Tibial artery (tissue), 4 donors: ENCODE data around the gene TMPRSS9.

Experiments
- DNase-seq, 2 donors: peaks; one replicate each; pipeline ENCODE4 v3.0.0-alpha.2; 2019
- H3K27ac ChIP-seq, 2 donors: fragments of 200-600 bp; sonication (generic) in 1 of 2; 1 replicate in 1 of 2; 2 replicates in 1 of 2; pipeline ENCODE4 v1.5.1; 2018 to 2019; ENCODE audit warnings: mild to moderate bottlenecking in 1 of 2
- H3K27me3 ChIP-seq, 2 donors: fragments of 200-600 bp; sonication (generic) in 1 of 2; one replicate each; pipeline versions ENCODE4 v1.5.1 to v1.6.0; 2016 to 2019
- H3K36me3 ChIP-seq, 3 donors: fragments of 200-600 bp; sonication (generic) in 2 of 3; one replicate each; pipeline ENCODE4 v1.5.1; 2016 to 2019; ENCODE audit warnings: mild to moderate bottlenecking in 2 of 3
- H3K4me1 ChIP-seq, 4 donors: fragments of 200-600 bp; sonication (generic) in 2 of 4; 1 replicate in 3 of 4; 2 replicates in 1 of 4; pipeline ENCODE4 v1.5.1; 2016 to 2019
- H3K4me3 ChIP-seq, 2 donors: fragments of 200-600 bp; sonication (generic) in 1 of 2; 1 replicate in 1 of 2; 2 replicates in 1 of 2; pipeline ENCODE4 v1.5.1; 2018 to 2019; ENCODE audit warnings: mild to moderate bottlenecking in 2 of 2
- H3K9me3 ChIP-seq, 3 donors: fragments of 200-600 bp; sonication (generic) in 1 of 3; one replicate each; pipeline ENCODE4 v1.5.1; 2016 to 2019
- intact Hi-C: fragments of 100-400 bp; cut with DNase I; formaldehyde crosslinking; loops from one replicate; pipeline ENCODE4 v1.15.0; 2023; ENCODE audit warnings: low total_unique reads
- TF ChIP-seq, protein P1 (sequence below), 2 experiments: fragments of 200-600 bp in 1 of 2; fragments of 450-650 bp in 1 of 2; IDR thresholded peaks; one replicate each; pipeline ENCODE4 v1.5.1; 2017 to 2019; ENCODE audit warnings: antibody characterized with exemption in 2 of 2, mild to moderate bottlenecking in 1 of 2, moderate library complexity in 1 of 2

Gene TMPRSS9

DNA sequence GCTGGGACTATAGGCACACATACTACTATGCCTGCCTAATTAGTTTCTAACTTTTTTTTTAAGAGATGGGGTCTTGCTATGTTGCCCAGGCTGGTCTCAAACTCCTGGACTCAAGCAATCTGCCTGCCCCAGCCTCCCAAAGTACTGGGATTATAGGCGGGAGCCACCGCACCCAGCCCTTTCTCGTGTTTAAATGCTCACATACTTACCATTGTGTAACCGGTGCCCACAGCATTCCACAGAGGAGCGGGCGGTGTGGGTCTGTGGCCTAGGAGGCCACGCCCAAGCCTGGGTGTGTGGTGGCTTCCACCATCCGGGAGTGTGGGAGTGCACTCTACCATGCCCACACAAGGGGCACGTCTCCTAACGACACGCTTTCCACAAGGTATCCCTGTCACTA is 89.0 kb downstream of the TMPRSS9 start:
- no peaks in the 10 kb centered on the region for H3K9me3 ChIP-seq
- intact Hi-C loops, result no loop called here
- H3K4me1 ChIP-seq, result no peaks in the 10 kb centered on the region
- peaks cover 0 to 16% (median 7%) of the 10 kb centered on the region in 3 donors for H3K36me3 ChIP-seq
- no peak for DNase-seq
- no peak overlapping the region for H3K4me3 ChIP-seq
- H3K27me3 ChIP-seq, result no peaks in the 10 kb centered on the region
- no peak overlapping the region for H3K27ac ChIP-seq
- TF ChIP-seq, protein P1, sequence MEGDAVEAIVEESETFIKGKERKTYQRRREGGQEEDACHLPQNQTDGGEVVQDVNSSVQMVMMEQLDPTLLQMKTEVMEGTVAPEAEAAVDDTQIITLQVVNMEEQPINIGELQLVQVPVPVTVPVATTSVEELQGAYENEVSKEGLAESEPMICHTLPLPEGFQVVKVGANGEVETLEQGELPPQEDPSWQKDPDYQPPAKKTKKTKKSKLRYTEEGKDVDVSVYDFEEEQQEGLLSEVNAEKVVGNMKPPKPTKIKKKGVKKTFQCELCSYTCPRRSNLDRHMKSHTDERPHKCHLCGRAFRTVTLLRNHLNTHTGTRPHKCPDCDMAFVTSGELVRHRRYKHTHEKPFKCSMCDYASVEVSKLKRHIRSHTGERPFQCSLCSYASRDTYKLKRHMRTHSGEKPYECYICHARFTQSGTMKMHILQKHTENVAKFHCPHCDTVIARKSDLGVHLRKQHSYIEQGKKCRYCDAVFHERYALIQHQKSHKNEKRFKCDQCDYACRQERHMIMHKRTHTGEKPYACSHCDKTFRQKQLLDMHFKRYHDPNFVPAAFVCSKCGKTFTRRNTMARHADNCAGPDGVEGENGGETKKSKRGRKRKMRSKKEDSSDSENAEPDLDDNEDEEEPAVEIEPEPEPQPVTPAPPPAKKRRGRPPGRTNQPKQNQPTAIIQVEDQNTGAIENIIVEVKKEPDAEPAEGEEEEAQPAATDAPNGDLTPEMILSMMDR (IDR thresholded peaks at IDR 0.05), result no peak

DNA sequence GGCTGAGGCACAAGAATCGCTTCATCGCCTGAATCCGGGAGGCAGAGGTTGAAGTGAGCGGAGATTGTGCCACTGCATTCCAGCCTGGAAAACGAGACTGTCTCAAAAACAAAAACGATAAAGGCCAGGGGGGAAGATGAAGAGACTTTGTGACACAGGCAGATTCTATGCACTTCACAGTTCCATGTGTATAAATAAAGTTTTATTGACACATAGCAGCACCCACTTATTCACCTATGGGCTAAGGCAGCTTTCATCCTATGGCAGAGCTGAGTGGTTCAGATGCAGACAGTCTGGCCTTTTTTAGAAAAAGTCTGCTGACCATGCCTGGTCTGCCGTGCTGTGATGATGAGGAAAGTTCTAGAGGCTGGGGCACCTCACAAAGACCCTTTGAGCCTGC is 91.1 kb downstream of the TMPRSS9 start:
- intact Hi-C loops, result no loop called here
- H3K36me3 ChIP-seq, result peaks cover 0 to 8% (median 0%) of the 10 kb centered on the region in 3 donors
- no peak overlapping the region for H3K4me3 ChIP-seq
- TF ChIP-seq, protein P1 (IDR thresholded peaks at IDR 0.05), result no peak
- peaks cover 0 to 14% (median 10%) of the 10 kb centered on the region in 4 donors for H3K4me1 ChIP-seq
- no peak for DNase-seq
- no peaks in the 10 kb centered on the region for H3K9me3 ChIP-seq
- no peaks in the 10 kb centered on the region for H3K27me3 ChIP-seq
- no peak overlapping the region for H3K27ac ChIP-seq

DNA sequence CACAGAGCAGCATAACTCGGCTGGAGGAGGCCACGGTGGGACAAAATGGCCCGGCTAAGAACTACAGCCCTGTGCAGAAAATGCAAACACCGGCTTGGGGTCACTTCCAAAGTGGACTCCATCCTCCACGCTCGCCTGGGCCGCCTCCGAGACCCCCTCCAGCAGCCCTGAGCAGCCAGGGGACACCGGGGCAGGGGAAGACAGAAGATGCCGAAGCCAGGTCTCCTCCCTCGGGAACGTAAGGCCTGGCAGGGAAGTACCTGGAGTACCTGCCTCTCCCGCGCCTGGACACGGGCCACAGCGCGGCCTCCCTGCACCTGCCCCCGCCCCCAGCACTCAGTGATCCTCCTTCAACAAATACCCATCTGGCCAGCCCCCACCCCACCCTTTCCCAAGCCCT is 91.7 kb downstream of the TMPRSS9 start:
- peaks cover 0 to 8% (median 0%) of the 10 kb centered on the region in 3 donors for H3K36me3 ChIP-seq
- H3K4me1 ChIP-seq, result peaks cover 0 to 16% (median 14%) of the 10 kb centered on the region in 4 donors
- intact Hi-C loops, result no loop called here
- no peak for DNase-seq
- no peaks in the 10 kb centered on the region for H3K27me3 ChIP-seq
- H3K4me3 ChIP-seq, result no peak overlapping the region
- H3K27ac ChIP-seq, result no peak overlapping the region
- TF ChIP-seq, protein P1 (IDR thresholded peaks at IDR 0.05), result no peak
- no peaks in the 10 kb centered on the region for H3K9me3 ChIP-seq

DNA sequence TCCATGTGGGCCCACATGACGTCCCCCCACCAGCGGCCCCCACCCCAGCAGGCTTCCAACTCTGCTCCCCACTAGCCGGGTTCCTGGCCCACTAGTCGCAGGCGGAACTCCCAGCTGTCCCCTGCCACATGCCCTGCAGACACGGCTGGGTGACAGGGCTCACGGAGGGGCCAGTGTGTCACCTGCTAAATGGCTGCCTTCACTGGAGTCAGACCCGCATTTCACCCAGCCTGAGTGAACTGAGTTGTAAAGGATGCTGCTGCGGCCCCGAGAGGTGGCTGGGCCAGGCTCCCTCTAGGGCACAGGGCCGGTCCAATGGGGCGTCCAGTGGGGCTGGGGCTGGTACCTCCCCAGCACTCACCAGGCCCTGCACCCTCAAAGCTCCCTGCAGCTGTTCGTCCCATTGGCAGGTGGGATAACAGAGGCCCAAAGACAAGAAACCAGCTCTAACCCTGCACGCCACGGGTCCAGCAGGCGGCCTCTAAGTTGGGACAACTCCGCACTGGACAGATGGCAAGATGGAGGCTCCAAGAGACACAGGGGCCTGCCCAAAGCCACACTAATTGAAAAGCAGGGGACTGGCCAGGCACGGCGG is 93.5 kb downstream of the TMPRSS9 start:
- H3K27me3 ChIP-seq, result no peaks in the 10 kb centered on the region
- peaks cover 0 to 19% (median 14%) of the 10 kb centered on the region in 4 donors for H3K4me1 ChIP-seq
- H3K4me3 ChIP-seq, result no peak overlapping the region
- no peaks in the 10 kb centered on the region for H3K9me3 ChIP-seq
- intact Hi-C loops, result no loop called here
- peaks cover 0 to 8% (median 0%) of the 10 kb centered on the region in 3 donors for H3K36me3 ChIP-seq
- DNase-seq, result no peak
- no peak overlapping the region for H3K27ac ChIP-seq
- TF ChIP-seq, protein P1 (IDR thresholded peaks at IDR 0.05), result no peak

DNA sequence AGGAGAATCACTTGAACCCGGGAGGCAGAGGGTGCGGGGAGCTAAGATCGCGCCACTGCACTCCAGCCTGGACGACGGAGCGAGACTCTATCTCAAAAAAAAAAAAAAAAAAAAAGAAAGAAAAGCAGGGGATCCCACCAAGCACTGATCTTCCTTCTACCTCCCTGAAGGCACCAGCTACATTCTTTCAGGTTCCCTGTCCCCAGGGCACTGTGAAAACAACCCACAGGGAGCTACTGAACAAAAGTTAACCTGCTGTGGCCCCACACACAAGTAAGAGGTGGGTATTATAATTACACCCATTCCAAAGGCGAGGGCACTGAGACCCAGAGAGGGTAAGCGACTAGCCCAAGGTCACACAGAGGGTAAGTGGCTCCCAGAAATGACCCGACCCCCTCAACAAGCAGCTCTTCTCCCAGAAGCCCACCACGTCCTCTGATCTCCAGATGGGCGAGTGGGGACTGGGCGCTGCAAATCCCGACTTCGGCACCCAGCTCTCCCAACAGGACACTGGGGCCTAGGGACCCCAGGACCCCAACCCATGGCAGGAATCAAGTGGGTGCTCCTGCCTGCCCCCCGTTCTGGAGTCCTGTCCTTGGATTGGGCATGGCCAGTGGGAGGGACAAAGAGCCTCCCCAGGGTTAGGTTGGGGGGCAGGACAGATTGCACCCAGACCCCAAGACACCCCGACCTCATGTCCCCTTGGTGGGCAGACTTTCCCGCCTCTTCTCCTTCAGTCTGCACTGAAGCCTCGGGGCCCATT is 94.3 kb downstream of the TMPRSS9 start:
- Histone ChIP-seq H3K4me1 (peaks cover 0 to 19% (median 14%) of the 10 kb centered on the region in 4 donors), H3K27ac (no peak overlapping the region), H3K9me3 (no peaks in the 10 kb centered on the region), H3K27me3 (no peaks in the 10 kb centered on the region), H3K36me3 (peaks cover 0 to 8% (median 0%) of the 10 kb centered on the region in 3 donors), H3K4me3 (no peak overlapping the region)
- intact Hi-C loops, result no loop called here
- TF ChIP-seq, protein P1 (IDR thresholded peaks at IDR 0.05), result no peak
- no peak for DNase-seq
